WTC11 (cell line): ENCODE results near the gene MGAT5B. TPM values are rescaled to one million over a fixed set of nuclear protein-coding genes. Genes with fewer than 3 reads are reported as not detected.

ENCODE experiments used
- ATAC-seq: fragments of 200-7000 bp; cut with Tn5 transposase; 2 replicates; pipeline ENCODE4 v1.10.0; 2021; ENCODE audit warnings: mild to moderate bottlenecking, moderate library complexity
- CTCF ChIA-PET: fragments of 300-600 bp; sonication (Branson Sonifier 250); formaldehyde crosslinking; loops from one replicate; lab custom pipeline; 2021; ENCODE audit warnings: antibody characterized with exemption; lab: Charles Lee
- POLR2A ChIA-PET: fragments of 350-600 bp; sonication (Branson Sonifier 250); formaldehyde crosslinking; loops from one replicate; lab custom pipeline; 2021; ENCODE audit warnings: antibody characterized with exemption; lab: Charles Lee
- DNase-seq: peaks from one replicate; pipeline ENCODE4 v3.0.0; 2021; ENCODE audit warnings: low spot score
- H3K27ac Mint-ChIP-seq: 2 replicates; pipeline ENCODE4 v1.8.0; 2021; ENCODE audit warnings: mixed read lengths
- H3K27me3 Mint-ChIP-seq: 2 replicates; pipeline ENCODE4 v1.8.0; 2021; ENCODE audit warnings: low read depth, mild to moderate bottlenecking, moderate library complexity, mixed read lengths
- H3K36me3 Mint-ChIP-seq: 2 replicates; pipeline ENCODE4 v1.8.0; 2021; ENCODE audit warnings: mixed read lengths
- H3K4me1 Mint-ChIP-seq: 2 replicates; pipeline ENCODE4 v1.8.0; 2022; ENCODE audit warnings: mixed read lengths
- H3K4me3 Mint-ChIP-seq: 2 replicates; pipeline ENCODE4 v1.8.0; 2021; ENCODE audit warnings: mild to moderate bottlenecking, moderate library complexity, mixed read lengths
- H3K9me3 Mint-ChIP-seq: 2 replicates; pipeline ENCODE4 v1.8.0; 2021; ENCODE audit warnings: mixed read lengths
- ATF1 ChIP-seq: sonication (generic); formaldehyde crosslinking; IDR thresholded peaks from 2 replicates; pipeline ENCODE4 v1.8.1; 2023; ENCODE audit warnings: mild to moderate bottlenecking, moderate library complexity, missing genetic modification reagents
- CBFB ChIP-seq: sonication (generic); formaldehyde crosslinking; IDR thresholded peaks from 2 replicates; pipeline ENCODE4 v1.8.1; 2022; ENCODE audit warnings: mild to moderate bottlenecking, low read depth, missing genetic modification reagents
- CREM ChIP-seq: sonication (generic); formaldehyde crosslinking; IDR thresholded peaks from 2 replicates; pipeline ENCODE4 v1.8.1; 2022; ENCODE audit warnings: mild to moderate bottlenecking, missing genetic modification reagents, moderate library complexity
- ESRRA ChIP-seq: sonication (generic); formaldehyde crosslinking; IDR thresholded peaks from 2 replicates; pipeline ENCODE4 v1.8.1; 2022; ENCODE audit warnings: mild to moderate bottlenecking, missing genetic modification reagents, borderline replicate concordance
- FOXK1 ChIP-seq: sonication (generic); formaldehyde crosslinking; IDR thresholded peaks from 2 replicates; pipeline ENCODE4 v1.8.0; 2022; ENCODE audit warnings: mild to moderate bottlenecking, moderate library complexity, missing genetic modification reagents
- FOXP1 ChIP-seq: sonication (generic); formaldehyde crosslinking; IDR thresholded peaks from 2 replicates; pipeline ENCODE4 v1.8.0; 2022; ENCODE audit warnings: missing genetic modification reagents, mild to moderate bottlenecking, moderate library complexity, borderline replicate concordance
- IRF2 ChIP-seq: sonication (generic); formaldehyde crosslinking; IDR thresholded peaks from 2 replicates; pipeline ENCODE4 v1.8.0; 2022; ENCODE audit warnings: low read depth, missing genetic modification reagents, borderline replicate concordance
- NFYB ChIP-seq: sonication (generic); formaldehyde crosslinking; conservative IDR thresholded peaks from 2 replicates; pipeline ENCODE4 v1.8.0; 2022; ENCODE audit warnings: low read depth, missing genetic modification reagents
- RORB ChIP-seq: fragments of 250-450 bp; sonication (Bioruptor Pico); IDR thresholded peaks from 2 replicates; pipeline ENCODE4 v1.9.0; 2021; ENCODE audit warnings: mild to moderate bottlenecking
- SMAD3 ChIP-seq: sonication (generic); formaldehyde crosslinking; IDR thresholded peaks from 2 replicates; pipeline ENCODE4 v1.8.0; 2022; ENCODE audit warnings: missing genetic modification reagents, mild to moderate bottlenecking, borderline replicate concordance
- SOX15 ChIP-seq: fragments of 250-450 bp; sonication (Bioruptor Pico); IDR thresholded peaks from 2 replicates; pipeline ENCODE4 v1.9.0; 2021; ENCODE audit warnings: mild to moderate bottlenecking
- TCF7 ChIP-seq: sonication (generic); formaldehyde crosslinking; IDR thresholded peaks from 2 replicates; pipeline ENCODE4 v1.8.0; 2022; ENCODE audit warnings: mild to moderate bottlenecking, low read depth, missing genetic modification reagents, moderate library complexity
- TP53 ChIP-seq: sonication (generic); formaldehyde crosslinking; IDR thresholded peaks from 2 replicates; pipeline ENCODE4 v1.8.1; 2023; ENCODE audit warnings: mild to moderate bottlenecking, missing genetic modification reagents
- ZBTB21 ChIP-seq: sonication (generic); formaldehyde crosslinking; IDR thresholded peaks from 2 replicates; pipeline ENCODE4 v1.8.1; 2023; ENCODE audit warnings: mild to moderate bottlenecking, missing genetic modification reagents, borderline replicate concordance
- ZMAT4 ChIP-seq: fragments of 250-450 bp; sonication (Bioruptor Pico); IDR thresholded peaks from 2 replicates; pipeline ENCODE4 v1.9.0; 2021; ENCODE audit warnings: mild to moderate bottlenecking
- ZNF138 ChIP-seq: sonication (generic); formaldehyde crosslinking; conservative IDR thresholded peaks from 2 replicates; pipeline ENCODE4 v1.8.1; 2022; ENCODE audit warnings: mild to moderate bottlenecking, moderate library complexity, missing genetic modification reagents
- total RNA-seq: library from RNA; stranded (reverse); gene quantifications from 3 replicates; pipeline ENCODE4 v1.2.3, GENCODE V29; 2021
- TF ChIP-seq, protein P1 (sequence below): sonication (generic); formaldehyde crosslinking; IDR thresholded peaks from 2 replicates; pipeline ENCODE4 v1.8.1; 2023; ENCODE audit warnings: mild to moderate bottlenecking, missing genetic modification reagents, borderline replicate concordance
- TF ChIP-seq, protein P2 (sequence below): sonication (generic); formaldehyde crosslinking; IDR thresholded peaks from 2 replicates; pipeline ENCODE4 v1.8.0; 2023; ENCODE audit warnings: missing genetic modification reagents, mild to moderate bottlenecking, borderline replicate concordance
- TF ChIP-seq, protein P3 (sequence below): sonication (generic); formaldehyde crosslinking; IDR thresholded peaks from 2 replicates; pipeline ENCODE4 v1.8.0; 2022; ENCODE audit warnings: mild to moderate bottlenecking, missing genetic modification reagents

MGAT5B gene
- total RNA-seq, 1 experiment from 2014 or later, result 11.6 TPM

DNA sequence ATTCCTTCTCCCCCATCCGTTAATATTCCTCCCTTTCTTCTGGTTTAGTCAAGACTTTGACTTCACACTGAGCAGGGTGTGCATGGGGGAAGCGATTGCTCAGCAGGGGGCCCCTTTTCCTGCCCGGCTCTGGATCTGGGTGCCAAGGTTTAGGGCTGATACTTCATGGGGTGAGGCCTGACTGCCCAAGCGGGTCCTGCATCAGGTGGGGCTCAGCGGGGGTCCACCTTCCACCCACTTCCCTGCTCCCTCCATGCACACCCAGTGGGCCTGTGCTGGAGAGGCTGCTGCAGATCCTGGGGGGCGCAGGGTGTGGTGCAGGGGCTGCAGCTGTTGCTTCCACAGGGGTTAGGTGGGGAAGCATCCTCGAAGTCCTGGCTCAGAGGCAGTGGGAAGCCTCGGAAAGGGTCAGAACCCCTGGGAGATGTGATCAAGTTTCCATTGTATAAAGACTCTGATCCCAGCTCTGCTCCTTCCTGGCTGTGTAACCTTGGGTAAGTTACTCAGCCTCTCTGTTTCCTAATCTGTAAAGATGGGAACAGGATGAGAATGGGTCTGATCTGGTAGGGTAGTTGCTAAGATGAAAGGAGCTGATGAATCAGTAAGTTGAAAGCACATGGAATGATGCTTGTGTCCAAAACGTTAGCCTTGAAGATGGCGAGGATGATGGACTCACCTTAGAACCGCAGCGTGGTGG lies 53.3 kb downstream of the MGAT5B start:
- TF ChIP-seq RORB (CRISPR knock-in tag) (no peak), CBFB (CRISPR knock-in tag) (no peak), ZNF138 (CRISPR knock-in tag) (no peak)
- Mint-ChIP-seq H3K36me3 (no peaks in the 10 kb centered on the region), H3K4me1 (peaks cover 19% of the 10 kb centered on the region), H3K9me3 (no peaks in the 10 kb centered on the region), H3K4me3 (no peak overlapping the region), H3K27ac (no peak overlapping the region), H3K27me3 (no peaks in the 10 kb centered on the region)
- no peak for ATAC-seq
- DNase-seq, result no peak
- POLR2A ChIA-PET, result no interaction called here
- CTCF ChIA-PET, result interaction anchor here (1.3 to 2.3 kb wide), 2 partner anchors 33 to 167 kb away, joined by 3 to 8 read pairs; no protein-coding TSS in a partner anchor

- no peak overlapping the region for H3K27ac Mint-ChIP-seq
- H3K9me3 Mint-ChIP-seq, result no peaks in the 10 kb centered on the region
- POLR2A ChIA-PET, result no interaction called here
- no peak for DNase-seq
- CTCF ChIA-PET, result interaction anchor here (1.3 to 2.3 kb wide), 2 partner anchors 33 to 166 kb away, joined by 3 to 8 read pairs; no protein-coding TSS in a partner anchor
- H3K4me1 Mint-ChIP-seq, result peaks cover 19% of the 10 kb centered on the region
- no peaks in the 10 kb centered on the region for H3K27me3 Mint-ChIP-seq
- ATAC-seq, result no peak
- H3K4me3 Mint-ChIP-seq, result no peak overlapping the region
- H3K36me3 Mint-ChIP-seq, result no peaks in the 10 kb centered on the region
- no peak for TF ChIP-seq SMAD3 (CRISPR knock-in tag)
- TF ChIP-seq, protein P1, sequence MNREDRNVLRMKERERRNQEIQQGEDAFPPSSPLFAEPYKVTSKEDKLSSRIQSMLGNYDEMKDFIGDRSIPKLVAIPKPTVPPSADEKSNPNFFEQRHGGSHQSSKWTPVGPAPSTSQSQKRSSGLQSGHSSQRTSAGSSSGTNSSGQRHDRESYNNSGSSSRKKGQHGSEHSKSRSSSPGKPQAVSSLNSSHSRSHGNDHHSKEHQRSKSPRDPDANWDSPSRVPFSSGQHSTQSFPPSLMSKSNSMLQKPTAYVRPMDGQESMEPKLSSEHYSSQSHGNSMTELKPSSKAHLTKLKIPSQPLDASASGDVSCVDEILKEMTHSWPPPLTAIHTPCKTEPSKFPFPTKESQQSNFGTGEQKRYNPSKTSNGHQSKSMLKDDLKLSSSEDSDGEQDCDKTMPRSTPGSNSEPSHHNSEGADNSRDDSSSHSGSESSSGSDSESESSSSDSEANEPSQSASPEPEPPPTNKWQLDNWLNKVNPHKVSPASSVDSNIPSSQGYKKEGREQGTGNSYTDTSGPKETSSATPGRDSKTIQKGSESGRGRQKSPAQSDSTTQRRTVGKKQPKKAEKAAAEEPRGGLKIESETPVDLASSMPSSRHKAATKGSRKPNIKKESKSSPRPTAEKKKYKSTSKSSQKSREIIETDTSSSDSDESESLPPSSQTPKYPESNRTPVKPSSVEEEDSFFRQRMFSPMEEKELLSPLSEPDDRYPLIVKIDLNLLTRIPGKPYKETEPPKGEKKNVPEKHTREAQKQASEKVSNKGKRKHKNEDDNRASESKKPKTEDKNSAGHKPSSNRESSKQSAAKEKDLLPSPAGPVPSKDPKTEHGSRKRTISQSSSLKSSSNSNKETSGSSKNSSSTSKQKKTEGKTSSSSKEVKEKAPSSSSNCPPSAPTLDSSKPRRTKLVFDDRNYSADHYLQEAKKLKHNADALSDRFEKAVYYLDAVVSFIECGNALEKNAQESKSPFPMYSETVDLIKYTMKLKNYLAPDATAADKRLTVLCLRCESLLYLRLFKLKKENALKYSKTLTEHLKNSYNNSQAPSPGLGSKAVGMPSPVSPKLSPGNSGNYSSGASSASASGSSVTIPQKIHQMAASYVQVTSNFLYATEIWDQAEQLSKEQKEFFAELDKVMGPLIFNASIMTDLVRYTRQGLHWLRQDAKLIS (CRISPR knock-in tag), result no peak
- no peak for TF ChIP-seq FOXP1
- no peak for TF ChIP-seq ESRRA
- TF ChIP-seq ZBTB21, result no peak
- no peak for TF ChIP-seq TCF7 (CRISPR knock-in tag)
- TF ChIP-seq NFYB (CRISPR knock-in tag), result no peak
- TF ChIP-seq TP53 (CRISPR knock-in tag), result no peak
Observed at GRCh38 chr17:76922084-76922483, 53.9 kb downstream of the MGAT5B start.

DNA sequence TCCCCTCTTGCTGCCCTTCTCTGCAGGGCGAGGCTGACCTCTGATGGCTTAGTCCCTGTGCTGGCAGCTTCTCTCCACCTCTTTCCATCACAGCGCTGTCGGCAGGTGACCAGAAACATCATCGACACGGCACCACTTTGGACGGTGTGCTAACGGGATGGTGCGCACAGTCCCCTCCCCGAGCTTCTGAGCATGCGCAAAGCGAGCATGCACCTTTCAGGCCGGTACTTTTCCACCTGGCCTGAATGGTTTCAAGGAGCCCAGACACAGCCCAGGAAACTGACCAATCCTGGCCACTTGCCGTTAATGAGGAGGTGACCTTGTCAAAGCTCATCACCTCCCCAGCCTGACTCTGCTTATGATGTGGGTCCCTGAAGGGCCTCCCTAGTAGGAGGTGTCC lies 54.8 kb downstream of the MGAT5B start:
- no peaks in the 10 kb centered on the region for H3K27me3 Mint-ChIP-seq

DNA sequence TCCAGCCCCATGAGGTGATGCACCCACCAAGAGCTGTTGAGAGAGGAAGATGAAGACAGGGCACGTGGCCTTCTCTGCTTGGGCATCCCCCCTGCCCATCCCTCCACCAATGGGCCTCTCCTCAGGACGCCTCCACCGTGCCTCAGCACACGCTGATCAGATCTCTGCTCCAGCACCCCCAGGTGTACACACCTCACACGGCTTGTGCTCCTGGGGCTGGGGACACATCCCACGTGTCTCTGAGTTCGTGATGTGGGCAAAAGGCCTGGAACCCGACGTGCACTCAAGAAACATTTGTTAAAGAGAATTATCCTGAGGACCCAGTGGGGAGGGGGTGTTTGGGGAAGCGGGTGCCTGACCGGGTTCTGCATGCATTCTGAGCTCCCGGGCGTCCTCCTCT lies 55.3 kb downstream of the MGAT5B start:
- Mint-ChIP-seq H3K27me3 (no peaks in the 10 kb centered on the region), H3K4me3 (no peak overlapping the region), H3K4me1 (peaks cover 19% of the 10 kb centered on the region), H3K9me3 (no peaks in the 10 kb centered on the region), H3K36me3 (no peaks in the 10 kb centered on the region), H3K27ac (no peak overlapping the region)
- POLR2A ChIA-PET, result no interaction called here
- no peak for DNase-seq
- CTCF ChIA-PET, result interaction anchor here (0.6 to 1.2 kb wide), 3 partner anchors 54 to 1216 kb away, joined by 3 to 6 read pairs (median 3); partner anchors contain the start of gene MGAT5B
- ATAC-seq, result no peak
- TF ChIP-seq ZNF138 (CRISPR knock-in tag), result no peak
- no peak for TF ChIP-seq FOXK1 (CRISPR knock-in tag)
- no peak for TF ChIP-seq ZMAT4 (CRISPR knock-in tag)
- TF ChIP-seq SOX15 (CRISPR knock-in tag), result no peak
- no peak for TF ChIP-seq CREM (CRISPR knock-in tag)
- TF ChIP-seq, protein P2, sequence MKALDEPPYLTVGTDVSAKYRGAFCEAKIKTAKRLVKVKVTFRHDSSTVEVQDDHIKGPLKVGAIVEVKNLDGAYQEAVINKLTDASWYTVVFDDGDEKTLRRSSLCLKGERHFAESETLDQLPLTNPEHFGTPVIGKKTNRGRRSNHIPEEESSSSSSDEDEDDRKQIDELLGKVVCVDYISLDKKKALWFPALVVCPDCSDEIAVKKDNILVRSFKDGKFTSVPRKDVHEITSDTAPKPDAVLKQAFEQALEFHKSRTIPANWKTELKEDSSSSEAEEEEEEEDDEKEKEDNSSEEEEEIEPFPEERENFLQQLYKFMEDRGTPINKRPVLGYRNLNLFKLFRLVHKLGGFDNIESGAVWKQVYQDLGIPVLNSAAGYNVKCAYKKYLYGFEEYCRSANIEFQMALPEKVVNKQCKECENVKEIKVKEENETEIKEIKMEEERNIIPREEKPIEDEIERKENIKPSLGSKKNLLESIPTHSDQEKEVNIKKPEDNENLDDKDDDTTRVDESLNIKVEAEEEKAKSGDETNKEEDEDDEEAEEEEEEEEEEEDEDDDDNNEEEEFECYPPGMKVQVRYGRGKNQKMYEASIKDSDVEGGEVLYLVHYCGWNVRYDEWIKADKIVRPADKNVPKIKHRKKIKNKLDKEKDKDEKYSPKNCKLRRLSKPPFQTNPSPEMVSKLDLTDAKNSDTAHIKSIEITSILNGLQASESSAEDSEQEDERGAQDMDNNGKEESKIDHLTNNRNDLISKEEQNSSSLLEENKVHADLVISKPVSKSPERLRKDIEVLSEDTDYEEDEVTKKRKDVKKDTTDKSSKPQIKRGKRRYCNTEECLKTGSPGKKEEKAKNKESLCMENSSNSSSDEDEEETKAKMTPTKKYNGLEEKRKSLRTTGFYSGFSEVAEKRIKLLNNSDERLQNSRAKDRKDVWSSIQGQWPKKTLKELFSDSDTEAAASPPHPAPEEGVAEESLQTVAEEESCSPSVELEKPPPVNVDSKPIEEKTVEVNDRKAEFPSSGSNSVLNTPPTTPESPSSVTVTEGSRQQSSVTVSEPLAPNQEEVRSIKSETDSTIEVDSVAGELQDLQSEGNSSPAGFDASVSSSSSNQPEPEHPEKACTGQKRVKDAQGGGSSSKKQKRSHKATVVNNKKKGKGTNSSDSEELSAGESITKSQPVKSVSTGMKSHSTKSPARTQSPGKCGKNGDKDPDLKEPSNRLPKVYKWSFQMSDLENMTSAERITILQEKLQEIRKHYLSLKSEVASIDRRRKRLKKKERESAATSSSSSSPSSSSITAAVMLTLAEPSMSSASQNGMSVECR, result no peak
- TF ChIP-seq IRF2 (CRISPR knock-in tag), result no peak

More for the DNA sequence above, 54.8 kb downstream of the MGAT5B start:
- DNase-seq, result no peak
- no peak for ATAC-seq
- TF ChIP-seq FOXP1 (no peak), ATF1 (no peak)
- TF ChIP-seq, protein P3, sequence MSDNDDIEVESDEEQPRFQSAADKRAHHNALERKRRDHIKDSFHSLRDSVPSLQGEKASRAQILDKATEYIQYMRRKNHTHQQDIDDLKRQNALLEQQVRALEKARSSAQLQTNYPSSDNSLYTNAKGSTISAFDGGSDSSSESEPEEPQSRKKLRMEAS (CRISPR knock-in tag), result no peak
- no peaks in the 10 kb centered on the region for H3K9me3 Mint-ChIP-seq
- no peak overlapping the region for H3K4me3 Mint-ChIP-seq
- peaks cover 19% of the 10 kb centered on the region for H3K4me1 Mint-ChIP-seq
- H3K36me3 Mint-ChIP-seq, result no peaks in the 10 kb centered on the region
- CTCF ChIA-PET, result interaction anchor here (0.6 to 0.9 kb wide), 2 partner anchors 53 to 1217 kb away, joined by 3 read pairs; no protein-coding TSS in a partner anchor
- POLR2A ChIA-PET, result no interaction called here
- no peak overlapping the region for H3K27ac Mint-ChIP-seq
